Transverse colon (tissue), 4 donors: ENCODE results near the gene ZNF841. TPM values are rescaled to one million over a fixed set of nuclear protein-coding genes. Genes with fewer than 3 reads are reported as not detected.
"Not testable (repeated sequence)": the region's sequence is repeated elsewhere in the genome, so short reads cannot be mapped to it uniquely, and the experiment has no call there.

Experiments used
- DNase-seq: peaks from one replicate; pipeline ENCODE4 v3.0.0-alpha.2; 2019
- H3K27ac ChIP-seq, 4 donors: fragments of 200-600 bp; sonication (generic); 2 replicates each; pipeline ENCODE4 v1.5.1; 2016 to 2018; ENCODE audit warnings: inconsistent platforms in 4 of 4
- H3K27me3 ChIP-seq: fragments of 200-600 bp; sonication (generic); 2 replicates; pipeline ENCODE4 v1.5.1; 2017; ENCODE audit warnings: inconsistent platforms
- H3K36me3 ChIP-seq, 4 donors: fragments of 200-600 bp; sonication (generic); 2 replicates each; pipeline ENCODE4 v1.5.1; 2017 to 2019; ENCODE audit warnings: inconsistent platforms in 4 of 4
- H3K4me1 ChIP-seq, 4 donors: fragments of 200-600 bp; sonication (generic); 2 replicates each; pipeline ENCODE4 v1.5.1; 2017 to 2020; ENCODE audit warnings: inconsistent platforms in 4 of 4
- H3K4me3 ChIP-seq, 4 donors: fragments of 200-600 bp; sonication (generic); 1 replicate in 1 of 4; 2 replicates in 3 of 4; pipeline versions ENCODE4 v1.5.1 to v1.6.1; 2017 to 2019; ENCODE audit warnings: inconsistent platforms in 4 of 4
- H3K9me3 ChIP-seq, 2 donors: fragments of 200-600 bp; sonication (generic); 2 replicates each; pipeline ENCODE4 v1.5.1; 2017 to 2019; ENCODE audit warnings: inconsistent platforms in 2 of 2
- EP300 ChIP-seq: sonication (generic); formaldehyde crosslinking; IDR thresholded peaks from one replicate; pipeline ENCODE4 v1.6.1; 2017; ENCODE audit warnings: antibody characterized with exemption, low read depth
- POLR2A ChIP-seq: fragments of 450-650 bp; IDR thresholded peaks from one replicate; pipeline ENCODE4 v1.6.1; 2016; ENCODE audit warnings: antibody characterized with exemption, mild to moderate bottlenecking, moderate library complexity
- POLR2AphosphoS5 ChIP-seq, 3 donors: sonication (generic); formaldehyde crosslinking; IDR thresholded peaks; one replicate each; pipeline ENCODE4 v1.6.1; 2016; ENCODE audit warnings: antibody characterized with exemption in 3 of 3
- WGBS, 2 donors: methylation state at CpG; one replicate each; pipeline ENCODE4 v1.1.5; 2018; ENCODE audit warnings: low coverage in 1 of 2; 5-methylcytosine and 5-hydroxymethylcytosine counted together
- in situ Hi-C, 4 donors: fragments of 200-750 bp; cut with MboI; loops; one replicate each; pipeline versions ENCODE4 v1.15.0 to v1.15.1; 2017; ENCODE audit warnings: low sequenced_read_pairs in 3 of 4, low pct_ligation_motif_present in 1 of 4, low pct_unique_long_range_greater_than_20kb in 1 of 4
- intact Hi-C: fragments of 100-400 bp; cut with DNase I; formaldehyde crosslinking; loops from one replicate; pipeline ENCODE4 v1.15.1; 2023; ENCODE audit warnings: low total_unique reads
- total RNA-seq, 4 donors: library from RNA; depleted of rRNA; stranded (reverse); fragments of >200 nt; gene quantifications; one replicate each; pipeline ENCODE4 v1.1.0, GENCODE V29; 2016
- TF ChIP-seq, protein P1 (sequence below), 5 experiments: fragments of 200-600 bp in 3 of 5; fragments of 450-650 bp in 2 of 5; sonication (generic) in 3 of 5; IDR thresholded peaks; 1 replicate in 2 of 5; 2 replicates in 3 of 5; pipeline ENCODE4 v1.5.1; 2016 to 2017; ENCODE audit warnings: antibody characterized with exemption in 5 of 5, inconsistent platforms in 3 of 5, mild to moderate bottlenecking in 2 of 5, moderate library complexity in 1 of 5

ZNF841 gene
- total RNA-seq, 4 donors from 2014 or later = 15.7 to 23.7 (median 21.1) TPM

DNA sequence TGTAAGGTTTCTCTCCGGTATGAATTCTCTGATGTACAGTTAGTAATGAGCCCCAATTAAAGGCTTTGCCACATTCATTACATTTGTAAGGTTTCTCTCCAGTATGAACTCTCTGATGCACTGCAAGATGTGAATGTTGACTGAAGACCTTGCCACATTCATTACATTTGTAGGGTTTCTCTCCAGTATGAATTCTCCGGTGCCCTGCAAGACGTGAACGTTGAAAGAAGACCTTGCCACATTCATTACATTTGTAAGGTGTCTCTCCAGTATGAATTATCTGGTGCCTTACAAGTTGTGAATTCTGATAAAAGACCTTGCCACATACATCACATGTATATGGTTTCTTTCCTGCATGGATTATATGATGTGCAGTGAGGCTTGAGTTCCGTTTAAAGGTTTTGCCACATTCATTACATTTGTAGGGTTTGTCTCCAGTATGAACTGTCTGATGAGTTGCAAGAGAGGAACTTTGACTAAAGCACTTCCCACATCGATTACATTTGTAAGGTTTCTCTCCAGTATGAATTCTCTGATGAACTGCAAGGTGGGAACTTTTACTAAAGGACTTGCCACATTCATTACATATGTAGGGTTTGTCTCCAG is 29.2 kb downstream of the ZNF841 start:
- TF ChIP-seq EP300 (no peak), POLR2A (no peak), POLR2AphosphoS5 (IDR thresholded peaks at IDR 0.05) (no peak)
- TF ChIP-seq, protein P1, sequence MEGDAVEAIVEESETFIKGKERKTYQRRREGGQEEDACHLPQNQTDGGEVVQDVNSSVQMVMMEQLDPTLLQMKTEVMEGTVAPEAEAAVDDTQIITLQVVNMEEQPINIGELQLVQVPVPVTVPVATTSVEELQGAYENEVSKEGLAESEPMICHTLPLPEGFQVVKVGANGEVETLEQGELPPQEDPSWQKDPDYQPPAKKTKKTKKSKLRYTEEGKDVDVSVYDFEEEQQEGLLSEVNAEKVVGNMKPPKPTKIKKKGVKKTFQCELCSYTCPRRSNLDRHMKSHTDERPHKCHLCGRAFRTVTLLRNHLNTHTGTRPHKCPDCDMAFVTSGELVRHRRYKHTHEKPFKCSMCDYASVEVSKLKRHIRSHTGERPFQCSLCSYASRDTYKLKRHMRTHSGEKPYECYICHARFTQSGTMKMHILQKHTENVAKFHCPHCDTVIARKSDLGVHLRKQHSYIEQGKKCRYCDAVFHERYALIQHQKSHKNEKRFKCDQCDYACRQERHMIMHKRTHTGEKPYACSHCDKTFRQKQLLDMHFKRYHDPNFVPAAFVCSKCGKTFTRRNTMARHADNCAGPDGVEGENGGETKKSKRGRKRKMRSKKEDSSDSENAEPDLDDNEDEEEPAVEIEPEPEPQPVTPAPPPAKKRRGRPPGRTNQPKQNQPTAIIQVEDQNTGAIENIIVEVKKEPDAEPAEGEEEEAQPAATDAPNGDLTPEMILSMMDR (IDR thresholded peaks at IDR 0.05) = no peak
- 96% methylated on average over 6 of the region's 6 CpGs for WGBS, 2 donors
- in situ Hi-C loops (no loop called here), intact Hi-C loops (no loop called here)
- H3K27me3 ChIP-seq = no peaks in the 10 kb centered on the region
- peaks cover 7 to 78% (median 38%) of the 10 kb centered on the region in 4 donors for H3K36me3 ChIP-seq
- DNase-seq = no peak
- peaks cover 86 to 92% of the 10 kb centered on the region in 2 donors for H3K9me3 ChIP-seq
- no peak overlapping the region for H3K27ac ChIP-seq
- H3K4me1 ChIP-seq = no peaks in the 10 kb centered on the region
- no peak overlapping the region for H3K4me3 ChIP-seq

DNA sequence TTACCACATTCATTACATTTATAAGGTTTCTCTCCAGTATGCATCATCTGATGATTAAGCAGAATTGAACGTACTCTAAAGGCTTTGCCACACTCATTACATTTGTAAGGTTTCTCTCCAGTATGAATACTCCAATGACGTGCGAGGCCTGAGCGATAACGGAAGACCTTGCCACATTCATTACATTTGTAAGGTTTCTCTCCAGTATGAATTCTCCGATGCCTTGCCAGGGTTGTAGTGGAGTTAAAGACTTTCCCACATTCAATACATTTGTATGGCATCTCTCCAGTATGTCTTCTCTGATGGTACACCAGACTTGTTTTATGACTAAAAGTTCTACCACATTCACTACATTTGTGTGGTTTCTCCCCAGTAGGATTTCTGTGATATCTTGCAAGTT is 30.2 kb downstream of the ZNF841 start:
- Histone ChIP-seq H3K4me3 (no peak overlapping the region), H3K27me3 (no peaks in the 10 kb centered on the region), H3K27ac (no peak overlapping the region), H3K4me1 (no peaks in the 10 kb centered on the region), H3K9me3 (peaks cover 89 to 92% of the 10 kb centered on the region in 2 donors), H3K36me3 (peaks cover 7 to 68% (median 31%) of the 10 kb centered on the region in 4 donors)
- intact Hi-C loops (no loop called here), in situ Hi-C loops (no loop called here)
- TF ChIP-seq POLR2A = no peak
- no peak for DNase-seq
- 96 to 100% methylated on average over 5 to 6 of the region's 6 CpGs for WGBS, 2 donors

DNA sequence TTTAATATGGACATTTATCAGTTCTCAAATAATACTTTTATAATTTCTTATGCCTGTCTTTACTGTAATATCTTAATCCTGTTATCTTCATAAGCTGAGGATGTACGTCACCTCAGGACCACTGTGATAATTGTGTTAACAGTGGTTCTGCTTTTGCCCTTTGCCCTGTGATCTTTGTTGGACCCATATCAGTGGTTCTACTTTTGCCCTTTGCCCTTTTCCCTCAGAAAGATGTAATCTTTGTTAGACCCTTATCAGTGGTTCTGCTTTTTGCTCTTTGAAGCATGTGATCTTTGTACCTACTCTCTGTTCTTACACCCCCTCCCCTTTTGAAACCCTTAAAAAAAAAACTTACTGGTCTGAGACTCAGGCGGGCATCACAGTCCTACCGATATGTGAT is 39.1 kb downstream of the ZNF841 start:
- H3K27me3 ChIP-seq, in situ Hi-C loops, H3K27ac ChIP-seq, intact Hi-C loops, DNase-seq, H3K4me3 ChIP-seq, H3K4me1 ChIP-seq, H3K36me3 ChIP-seq: not testable (repeated sequence)
- peaks cover 43 to 57% of the 10 kb centered on the region in 2 donors for H3K9me3 ChIP-seq
- WGBS, 2 donors = 98 to 100% methylated on average over 3 of the region's 3 CpGs

DNA sequence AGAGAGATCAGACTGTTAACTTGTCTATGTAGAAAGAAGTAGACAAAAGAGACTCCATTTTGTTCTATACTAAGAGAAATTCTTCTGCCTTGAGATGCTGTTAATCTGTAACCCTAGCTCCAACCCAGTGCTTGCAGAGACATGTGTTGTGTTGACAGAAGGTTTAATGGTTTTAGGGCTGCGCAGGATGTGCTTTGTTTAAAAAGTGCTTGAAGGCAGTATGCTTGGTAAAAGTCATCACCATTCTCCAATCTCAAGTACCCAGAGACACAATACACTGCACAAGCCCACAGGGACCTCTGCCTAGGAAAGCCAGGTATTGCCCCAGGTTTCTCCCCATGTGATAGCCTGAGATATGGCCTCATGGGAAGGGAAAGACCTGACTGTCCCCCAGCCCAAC is 43.8 kb downstream of the ZNF841 start:
- 38 to 74% methylated on average over 1 of the region's 1 CpG for WGBS, 2 donors
- H3K4me1 ChIP-seq, H3K36me3 ChIP-seq, intact Hi-C loops, H3K4me3 ChIP-seq, H3K27me3 ChIP-seq, in situ Hi-C loops, DNase-seq, H3K27ac ChIP-seq: not testable (repeated sequence)
- H3K9me3 ChIP-seq = peaks cover 28 to 32% of the 10 kb centered on the region in 2 donors

DNA sequence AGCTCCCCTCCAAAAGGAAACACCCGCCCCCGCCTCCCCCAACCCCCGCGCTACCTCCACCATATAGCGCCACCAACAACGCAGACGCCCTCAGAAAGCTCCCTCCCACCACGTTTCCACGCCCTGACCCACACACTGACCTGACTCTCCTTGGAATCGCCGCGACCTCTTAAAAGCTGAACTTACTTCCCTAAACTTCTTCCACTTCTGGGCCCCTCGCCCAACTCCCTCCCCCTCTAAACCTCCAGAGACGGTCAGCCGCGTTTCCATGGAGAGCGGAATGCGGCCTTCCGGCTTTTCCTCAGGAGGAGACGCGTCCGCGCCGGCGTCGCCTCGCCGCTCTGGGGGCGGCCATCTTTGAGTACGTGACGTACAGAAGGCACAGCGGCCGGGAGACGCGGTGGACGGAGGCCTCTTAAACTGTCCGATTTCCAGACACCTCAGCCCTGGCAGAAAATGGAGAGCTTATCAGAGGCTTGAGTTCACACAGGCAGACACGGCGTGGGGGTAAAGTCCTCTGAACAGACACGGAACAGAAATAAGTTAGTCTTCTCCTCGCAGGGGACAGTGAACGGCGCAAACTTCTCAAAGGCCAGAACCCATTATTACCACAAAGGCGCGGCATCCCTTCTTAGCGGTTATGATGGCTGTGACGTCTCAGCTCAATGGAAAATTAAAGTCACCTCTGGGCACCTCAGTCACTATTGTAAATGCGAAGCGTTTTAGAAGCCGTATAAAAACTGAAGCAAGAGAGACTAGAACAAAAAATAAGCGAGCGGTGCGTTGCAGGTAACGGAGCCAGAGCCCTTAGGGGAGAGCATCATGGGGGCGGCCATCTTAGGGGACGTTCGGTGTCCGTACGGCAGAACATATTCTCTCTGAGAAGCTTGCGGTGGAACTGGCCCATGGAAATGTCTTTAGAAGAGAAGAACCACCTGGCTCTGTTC is 46.7 kb downstream of the ZNF841 start, which contains the start of gene ZNF432:
Gene ZNF432 (minus strand): TSS at position 284 of the 947 bp plus-strand sequence. CDS start 1,970 bp downstream, outside the sequence.
- H3K4me1 ChIP-seq = peaks cover 0 to 5% (median 2%) of the 10 kb centered on the region in 4 donors
- TF ChIP-seq EP300 (no peak), POLR2A (peak; percentile 62), POLR2AphosphoS5 (IDR thresholded peaks at IDR 0.05) (peak; percentile 50 to 65 (median 63))
- TF ChIP-seq, protein P1 (IDR thresholded peaks at IDR 0.05) = no peak
- 0% methylated on average over 14 to 60 of the region's 60 CpGs for WGBS, 2 donors
- peaks cover 31 to 35% of the 10 kb centered on the region in 2 donors for H3K9me3 ChIP-seq
- intact Hi-C loops (no loop called here), in situ Hi-C loops (no loop called here)
- H3K4me3 ChIP-seq = peak within 1 kb of the TSS; percentile 39 to 68 (median 48)
- DNase-seq = peak; percentile 90
- H3K36me3 ChIP-seq = peaks cover 0 to 29% (median 12%) of the 10 kb centered on the region in 4 donors
- no peaks in the 10 kb centered on the region for H3K27me3 ChIP-seq
- H3K27ac ChIP-seq = peak within 1 kb of the TSS; percentile 84 to 94 (median 92)
